ENCODE results near the gene AFG1L. TPM values are rescaled to one million over a fixed set of nuclear protein-coding genes. Genes with fewer than 3 reads are reported as not detected.
A peak's percentile ranks its signal among the peaks of the same experiment; 100 is the strongest.

The AFG1L gene
- total RNA-seq, 1 donor from 2014 or later: 9.5 TPM

DNA sequence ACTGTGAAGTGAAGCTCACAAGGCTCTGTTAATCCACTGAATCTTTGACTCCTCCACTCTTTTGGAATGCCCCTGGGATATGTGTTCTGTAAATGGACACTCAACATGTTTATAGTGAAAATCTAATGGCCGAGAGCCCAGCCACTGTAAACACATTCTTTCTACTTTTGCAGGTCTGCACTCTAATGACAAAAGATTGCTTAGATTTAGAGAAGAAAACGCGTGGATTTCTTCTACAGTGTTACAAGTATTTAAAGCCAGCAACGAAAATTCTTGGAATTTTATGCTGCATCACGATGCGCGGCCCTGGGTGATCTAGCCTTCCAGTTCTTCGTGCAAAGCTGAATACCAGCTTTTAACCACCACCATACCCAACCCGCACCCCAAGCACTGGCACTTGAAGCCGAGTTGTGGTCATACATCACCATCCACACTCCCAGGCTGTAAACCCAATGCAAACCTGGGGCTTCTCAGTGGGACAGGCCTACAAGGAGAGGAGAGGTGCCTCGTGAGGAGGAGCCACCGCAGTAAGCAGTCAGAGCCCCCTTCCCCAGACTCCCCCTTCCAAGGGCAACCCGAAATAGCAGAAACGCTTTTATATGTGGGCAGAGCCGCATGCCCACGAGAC, 262.1 kb downstream of the AFG1L start:
- H3K27ac Mint-ChIP-seq (ENCODE audit: unreplicated experiment): peak overlapping the region; percentile 75
- H3K4me3 Mint-ChIP-seq (ENCODE audit: unreplicated experiment): peak overlapping the region; percentile 75
- H3K36me3 Mint-ChIP-seq (ENCODE audit: unreplicated experiment): no peaks in the 10 kb centered on the region
- no peaks in the 10 kb centered on the region for H3K9me3 Mint-ChIP-seq (ENCODE audit: unreplicated experiment)
- no peak for TF ChIP-seq CTCF (IDR thresholded peaks at IDR 0.05)
- H3K27me3 Mint-ChIP-seq (ENCODE audit: unreplicated experiment): peaks cover 8% of the 10 kb centered on the region
- H3K4me1 Mint-ChIP-seq (ENCODE audit: unreplicated experiment): peaks cover 12% of the 10 kb centered on the region
- DNase-seq (ENCODE audit: extremely low spot score, unreplicated experiment): no peak

GRCh38 chr6:108557494-108558371, 262.9 kb downstream of the AFG1L start:
- Mint-ChIP-seq H3K4me3 (ENCODE audit: unreplicated experiment) (peak overlapping the region; percentile 87), H3K27me3 (ENCODE audit: unreplicated experiment) (peaks cover 8% of the 10 kb centered on the region), H3K9me3 (ENCODE audit: unreplicated experiment) (no peaks in the 10 kb centered on the region), H3K4me1 (ENCODE audit: unreplicated experiment) (peaks cover 18% of the 10 kb centered on the region), H3K36me3 (ENCODE audit: unreplicated experiment) (no peaks in the 10 kb centered on the region), H3K27ac (ENCODE audit: unreplicated experiment) (peak overlapping the region; percentile 95)
- peak; percentile 89 for DNase-seq (ENCODE audit: extremely low spot score, unreplicated experiment)
- peak; percentile 30 for TF ChIP-seq CTCF (IDR thresholded peaks at IDR 0.05)

DNA sequence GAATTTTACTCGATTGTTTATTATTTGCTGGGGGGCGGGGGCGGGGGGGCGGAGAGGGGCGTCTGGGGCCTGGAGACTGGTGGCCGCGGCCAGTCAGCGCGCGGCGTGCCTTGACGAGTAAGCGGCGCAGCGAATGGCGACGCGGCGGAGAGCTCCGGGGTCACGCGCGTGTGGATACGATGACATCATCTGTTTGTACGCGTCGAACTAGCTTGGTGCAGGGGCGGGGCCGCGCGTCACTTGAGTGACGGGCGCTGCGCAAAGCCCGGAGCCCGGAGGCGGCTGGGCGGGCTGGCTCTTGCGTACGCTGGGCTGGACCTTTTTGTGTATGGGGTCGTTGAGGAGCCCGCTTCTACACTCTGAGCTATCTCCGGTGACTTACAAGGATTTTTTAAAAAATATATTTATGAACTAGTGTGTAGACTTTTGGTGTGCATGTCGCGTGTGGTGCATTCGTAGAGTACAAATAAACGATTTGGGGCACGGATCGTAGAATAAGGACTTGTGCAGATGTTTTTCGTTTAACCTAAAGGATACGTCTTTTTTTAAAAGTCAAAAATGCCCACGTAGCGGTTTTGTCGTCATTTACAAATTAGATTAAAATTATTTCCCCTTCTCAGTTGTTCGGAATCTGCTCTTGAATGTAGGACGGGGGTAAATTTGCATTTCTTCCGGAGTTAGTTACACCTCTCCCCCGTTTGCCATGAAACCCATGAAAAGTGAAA, 263.7 kb downstream of the AFG1L start:
- Mint-ChIP-seq H3K36me3 (ENCODE audit: unreplicated experiment) (no peaks in the 10 kb centered on the region), H3K4me3 (ENCODE audit: unreplicated experiment) (peak overlapping the region; percentile 87), H3K27me3 (ENCODE audit: unreplicated experiment) (peaks cover 6% of the 10 kb centered on the region), H3K27ac (ENCODE audit: unreplicated experiment) (peak overlapping the region; percentile 95), H3K9me3 (ENCODE audit: unreplicated experiment) (no peaks in the 10 kb centered on the region), H3K4me1 (ENCODE audit: unreplicated experiment) (peaks cover 25% of the 10 kb centered on the region)
- no peak for TF ChIP-seq CTCF (IDR thresholded peaks at IDR 0.05)
- peak; percentile 99 for DNase-seq (ENCODE audit: extremely low spot score, unreplicated experiment)

DNA sequence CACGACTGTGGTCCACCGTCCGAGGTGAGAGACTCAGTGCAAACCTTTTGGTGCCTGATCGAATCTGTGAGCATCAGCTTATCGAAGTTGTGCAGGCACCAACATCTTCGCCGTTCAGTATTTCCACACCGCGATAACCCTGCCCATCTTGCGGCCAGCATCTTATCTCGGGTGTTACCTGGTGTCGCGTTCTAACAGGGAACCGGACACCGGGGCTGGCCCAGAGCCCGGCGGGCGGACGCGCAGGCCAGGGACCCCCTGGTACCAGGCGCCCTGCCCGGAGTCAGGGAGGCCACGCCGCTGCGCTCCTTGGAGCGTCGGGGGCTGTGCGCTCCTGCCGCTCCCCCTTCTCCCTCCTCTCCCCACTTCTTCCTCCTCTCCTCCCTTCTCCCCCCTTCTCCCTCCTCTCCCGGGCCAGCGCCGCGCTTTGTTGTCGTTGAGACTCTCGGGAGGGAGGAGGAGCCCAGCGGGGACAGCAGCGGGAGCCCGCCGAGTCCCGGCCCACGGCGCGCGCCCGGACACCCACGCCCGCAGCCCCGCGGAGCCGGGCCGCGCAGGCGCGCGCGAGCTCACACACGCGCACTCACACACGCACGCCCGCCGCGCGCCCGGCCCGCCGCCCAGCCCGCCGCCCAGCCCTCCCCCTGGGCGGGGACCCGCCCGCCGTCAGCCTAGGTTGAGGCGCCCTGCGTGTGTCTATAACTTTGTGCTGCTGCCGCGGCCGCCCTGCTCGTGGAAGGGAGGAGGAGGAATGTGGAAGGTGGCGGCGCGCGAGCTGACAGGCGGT, 264.4 kb downstream of the AFG1L start:
- Mint-ChIP-seq H3K4me3 (ENCODE audit: unreplicated experiment) (peak overlapping the region; percentile 87), H3K27me3 (ENCODE audit: unreplicated experiment) (no peaks in the 10 kb centered on the region), H3K9me3 (ENCODE audit: unreplicated experiment) (no peaks in the 10 kb centered on the region), H3K36me3 (ENCODE audit: unreplicated experiment) (no peaks in the 10 kb centered on the region), H3K4me1 (ENCODE audit: unreplicated experiment) (peaks cover 31% of the 10 kb centered on the region), H3K27ac (ENCODE audit: unreplicated experiment) (peak overlapping the region; percentile 95)
- peak; percentile 94 for DNase-seq (ENCODE audit: extremely low spot score, unreplicated experiment)
- no peak for TF ChIP-seq CTCF (IDR thresholded peaks at IDR 0.05)
